GM12892 (cell line): ENCODE results near the gene SLIT3.

Source experiments
- POLR2A ChIP-seq: IDR thresholded peaks from 2 replicates; pipeline ENCODE4 v1.6.1; 2011; ENCODE audit warnings: low read depth, low read length, control low read depth
- TAF1 ChIP-seq: IDR thresholded peaks from 2 replicates; pipeline ENCODE4 v1.6.1; 2011; ENCODE audit warnings: low read depth, mild to moderate bottlenecking, control low read depth, low read length, borderline replicate concordance

DNA sequence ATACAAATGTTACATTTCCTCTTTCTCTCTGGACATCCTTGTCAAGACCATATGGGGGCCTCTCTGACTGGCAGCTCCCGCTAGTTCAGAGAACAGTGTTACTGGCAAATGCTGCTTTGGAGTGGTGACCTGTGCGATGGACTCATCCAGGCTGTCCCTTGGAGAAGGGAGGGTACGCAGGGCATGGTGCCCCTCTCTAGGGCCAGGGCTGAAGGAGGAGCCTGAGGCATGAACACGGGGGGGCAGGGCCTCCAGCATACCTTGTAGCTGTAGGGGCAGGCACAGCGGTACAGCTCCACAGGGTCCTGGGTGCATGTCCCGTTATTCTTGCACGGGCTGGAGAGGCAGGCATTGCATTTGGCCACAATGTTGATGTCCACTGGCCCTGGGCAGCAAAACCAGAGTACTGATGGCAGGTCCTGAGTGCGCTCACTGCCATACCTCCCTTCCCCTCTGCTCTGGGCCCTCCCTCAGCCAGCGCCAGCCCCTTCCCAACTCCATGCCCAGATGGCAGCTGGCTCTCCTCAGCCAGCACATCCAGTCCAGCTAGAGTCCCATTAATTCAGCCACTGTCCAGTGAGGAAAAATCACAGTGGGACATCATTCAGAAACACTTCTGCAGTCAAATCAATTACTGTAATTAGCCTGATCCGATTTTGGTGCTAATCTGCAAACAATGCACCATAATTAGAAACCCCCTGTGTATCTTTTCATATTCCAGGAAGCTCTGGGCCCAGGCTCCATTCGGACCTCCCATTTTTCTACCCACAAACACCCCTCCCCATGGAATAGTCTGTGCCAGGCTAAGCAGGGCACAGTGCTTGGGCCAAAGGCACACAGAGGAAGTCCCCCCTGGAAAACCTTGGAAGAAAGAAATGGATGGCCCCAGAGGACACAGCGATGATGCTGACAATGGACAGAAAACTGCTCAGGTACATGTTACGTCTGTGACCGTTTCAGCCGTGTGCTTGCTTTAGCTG is 592.9 kb downstream of the SLIT3 start:
- TF ChIP-seq TAF1 (no peak), POLR2A (no peak)
